GM12878 (cell line): ENCODE results near the gene CAP2. TPM values are rescaled to one million over a fixed set of nuclear protein-coding genes. Genes with fewer than 3 reads are reported as not detected.

Experiments used
- ATAC-seq: fragments of 200-7000 bp; cut with Tn5 transposase; 3 replicates; pipeline ENCODE4 v1.9.1; 2020; ENCODE audit warnings: mild to moderate bottlenecking, moderate library complexity
- BruUV-seq: library from RNA; stranded (reverse); fragments of 400-500 nt; replicated peaks from 2 replicates; lab custom pipeline; 2021; lab: Mats Ljungman, UMichigan
- CTCF ChIA-PET: fragments of 300-600 bp; sonication (Branson Sonifier 250); formaldehyde crosslinking; extraction: SDS; loops from one replicate; lab custom pipeline; 2021; ENCODE audit warnings: inconsistent platforms; lab: Yijun Ruan, JAX
- POLR2A ChIA-PET: fragments of 350-600 bp; formaldehyde crosslinking; extraction: SDS; loops from one replicate; lab custom pipeline; 2021; ENCODE audit warnings: inconsistent platforms; lab: Charles Lee
- RAD21 ChIA-PET: fragments of 300-600 bp; sonication (Branson Sonifier 250); formaldehyde crosslinking; loops from one replicate; lab custom pipeline; 2023; ENCODE audit warnings: antibody characterized with exemption; ENCODE audit not compliant: unreplicated experiment; lab: Charles Lee
- SMC1A ChIA-PET: fragments of 300-600 bp; sonication (Branson Sonifier 250); formaldehyde crosslinking; loops from one replicate; lab custom pipeline; 2023; ENCODE audit not compliant: unreplicated experiment, uncharacterized antibody; lab: Charles Lee
- DNase-seq: peaks from one replicate; pipeline ENCODE4 v3.0.0-alpha.2; 2011; ENCODE audit warnings: low read depth, low spot score
- FAIRE-seq: peaks from 3 replicates; lab custom pipeline; 2011; peaks lifted over from hg19 to GRCh38; lab: Jason Lieb, UNC
- H2AFZ ChIP-seq: 2 replicates; pipeline ENCODE4 v1.6.0; 2011; ENCODE audit warnings: low read depth, low read length, control low read depth; ENCODE audit not compliant: control insufficient read depth
- H3K27ac ChIP-seq: 2 replicates; pipeline ENCODE4 v1.5.1; 2011; ENCODE audit warnings: control low read depth; ENCODE audit not compliant: control insufficient read depth, insufficient read depth
- H3K27me3 ChIP-seq, 2 experiments: replicated peaks in 1 of 2; 2 replicates each; pipeline versions ENCODE4 v1.6.0 to v1.6.1; 2011; ENCODE audit warnings: low read length in 1 of 2; ENCODE audit not compliant: control insufficient read depth in 2 of 2, insufficient read depth in 2 of 2
- H3K36me3 ChIP-seq, 2 experiments: 2 replicates each; pipeline ENCODE4 v1.5.1; 2011; ENCODE audit warnings: low read length in 1 of 2; ENCODE audit not compliant: control insufficient read depth in 2 of 2, insufficient read depth in 2 of 2
- H3K4me1 ChIP-seq: 2 replicates; pipeline ENCODE4 v1.6.1; 2011; ENCODE audit warnings: mild to moderate bottlenecking, low read length, moderate library complexity, mixed read lengths; ENCODE audit not compliant: control insufficient read depth, insufficient read depth
- H3K4me2 ChIP-seq: 2 replicates; pipeline ENCODE4 v1.6.0; 2011; ENCODE audit warnings: control low read depth; ENCODE audit not compliant: control insufficient read depth, insufficient read depth
- H3K4me3 ChIP-seq: fragments of 200-600 bp; sonication (generic); 2 replicates; pipeline ENCODE4 v1.5.1; 2016
- H3K79me2 ChIP-seq: 2 replicates; pipeline ENCODE4 v1.6.0; 2011; ENCODE audit warnings: low read length; ENCODE audit not compliant: control insufficient read depth, insufficient read depth
- H3K9ac ChIP-seq: 2 replicates; pipeline ENCODE4 v1.8.0; 2011; ENCODE audit warnings: low read length, control low read depth, mixed read lengths; ENCODE audit not compliant: control insufficient read depth, insufficient read depth
- H3K9me3 ChIP-seq: replicated peaks from 3 replicates; pipeline ENCODE4 v1.5.1; 2011; ENCODE audit warnings: mild to moderate bottlenecking, low read length; ENCODE audit not compliant: control insufficient read depth, insufficient read depth
- H4K20me1 ChIP-seq: 2 replicates; pipeline ENCODE4 v1.6.0; 2011; ENCODE audit not compliant: control insufficient read depth, insufficient read depth
- ASH2L ChIP-seq: fragments of 300-600, 200-600 bp; sonication (generic); IDR thresholded peaks from 2 replicates; pipeline ENCODE4 v1.6.1; 2017; ENCODE audit warnings: low read depth, mild to moderate bottlenecking, borderline replicate concordance
- ATF7 ChIP-seq: fragments of 450-650 bp; IDR thresholded peaks from 2 replicates; pipeline ENCODE4 v1.6.1; 2016; ENCODE audit warnings: low read depth, mild to moderate bottlenecking
- CEBPZ ChIP-seq: fragments of 150-350 bp; IDR thresholded peaks from 2 replicates; pipeline ENCODE4 v1.6.1; 2016; ENCODE audit warnings: low read depth, low read length
- E2F8 ChIP-seq: fragments of 450-650 bp; IDR thresholded peaks from 2 replicates; pipeline ENCODE4 v1.6.1; 2018; ENCODE audit warnings: mild to moderate bottlenecking, low read depth, moderate library complexity; ENCODE audit not compliant: partially characterized antibody
- HSF1 ChIP-seq: fragments of 150-350 bp; IDR thresholded peaks from 2 replicates; pipeline ENCODE4 v1.6.1; 2014; ENCODE audit warnings: mild to moderate bottlenecking, low read depth, low read length
- KDM1A ChIP-seq: fragments of 200-600 bp; sonication (generic); IDR thresholded peaks from 2 replicates; pipeline ENCODE4 v1.6.1; 2016; ENCODE audit warnings: borderline replicate concordance
- NFIC ChIP-seq: IDR thresholded peaks from 2 replicates; pipeline ENCODE4 v1.6.1; 2012; ENCODE audit warnings: low read depth, mild to moderate bottlenecking, inconsistent platforms, low read length, moderate library complexity
- PRDM15 ChIP-seq: fragments of 450-650 bp; formaldehyde crosslinking; IDR thresholded peaks from 2 replicates; pipeline ENCODE4 v1.4.0; 2020; ENCODE audit warnings: mild to moderate bottlenecking, moderate library complexity
- RELB ChIP-seq: fragments of 450-650 bp; IDR thresholded peaks from 2 replicates; pipeline ENCODE4 v1.6.1; 2017; ENCODE audit warnings: low read depth, mild to moderate bottlenecking, moderate library complexity
- whole genome bisulfite sequencing: methylation state at CpG from one replicate; pipeline ENCODE4 v1.1.6; 2016; ENCODE audit warnings: low lambda C conversion rate; ENCODE audit not compliant: insufficient replicate concordance, insufficient coverage; ENCODE audit errors: missing lambda C conversion rate; 5-methylcytosine and 5-hydroxymethylcytosine counted together
- in situ Hi-C: fragments of 300-500 bp; cut with MboI; formaldehyde crosslinking; loops from 9 replicates; pipeline ENCODE4 v1.14.3; 2018; ENCODE audit warnings: mixed read lengths
- intact Hi-C: fragments of 100-400 bp; cut with micrococcal nuclease; formaldehyde crosslinking; loops from one replicate; pipeline ENCODE4 v1.14.2; 2022; ENCODE audit not compliant: unreplicated experiment
- polyA plus RNA-seq, 11 experiments: library from polyadenylated mRNA; depleted of rRNA in 4 of 11; unstranded in 6 of 11; stranded (reverse) in 5 of 11; fragments of >200 nt; fragmentation: Nextera tagmentation in 4 of 11; fragmentation: Illumina TruSeq in 1 of 11; extraction: Ambion mirVana in 4 of 11; extraction: Trizol in 1 of 11; gene quantifications; 1 replicate in 1 of 11; 2 replicates in 10 of 11; pipeline versions ENCODE4 v1.2.1 to v1.2.3, GENCODE V29; 2011 to 2016; ENCODE audit warnings: inconsistent platforms in 2 of 11, missing spikeins in 2 of 11, low read depth in 1 of 11
- total RNA-seq, 4 experiments: library from RNA; depleted of rRNA in 3 of 4; stranded (reverse); fragments of >200 nt in 3 of 4; fragmentation: Illumina TruSeq in 1 of 4; extraction: Trizol in 1 of 4; gene quantifications; 2 replicates each; pipeline versions ENCODE4 v1.2.1 to v1.2.3, GENCODE V29; 2013 to 2021

The CAP2 gene
- total and polyA plus RNA-seq, 10 of the 15 experiments (the other 5 are each of a cell fraction or from before 2014, with no cell fraction given): 0.10 to 2.0 (median 0.15) TPM; not detected in 7

- TF ChIP-seq E2F8 (no peak), HSF1 (no peak), ASH2L (no peak)
Observed at GRCh38 chr6:17450832-17451231, 57.4 kb downstream of the CAP2 start (continued).

GRCh38 chr6:17452096-17452495 is 58.7 kb downstream of the CAP2 start:
- H3K4me2 ChIP-seq: no peak overlapping the region
- no peaks in the 10 kb centered on the region for H3K36me3 ChIP-seq
- RAD21 ChIA-PET: no interaction called here
- whole genome bisulfite sequencing: 91% methylated on average over 6 of the region's 6 CpGs
- ATAC-seq: no peak
- H3K27me3 ChIP-seq: peaks cover 0 to 1% of the 10 kb centered on the region in 2 experiments; a peak in 1 of 4 replicates
- H3K9me3 ChIP-seq: no peaks in the 10 kb centered on the region
- intact Hi-C loops: no loop called here
- H3K27ac ChIP-seq: no peak overlapping the region
- POLR2A ChIA-PET: no interaction called here
- no peaks in the 10 kb centered on the region for H3K79me2 ChIP-seq
- no peak for DNase-seq
- H3K9ac ChIP-seq: no peak overlapping the region
- CTCF ChIA-PET: no interaction called here
- no peak overlapping the region for H2AFZ ChIP-seq
- no peaks in the 10 kb centered on the region for H3K4me1 ChIP-seq
- SMC1A ChIA-PET: no interaction called here
- in situ Hi-C loops: no loop called here
- H4K20me1 ChIP-seq: no peaks in the 10 kb centered on the region
- BruUV-seq: no TSS peak
- FAIRE-seq: no peak
- H3K4me3 ChIP-seq: no peak overlapping the region
- TF ChIP-seq PRDM15 (CRISPR knock-in tag): no peak
- no peak for TF ChIP-seq CEBPZ
- no peak for TF ChIP-seq NFIC
- TF ChIP-seq RELB: no peak
- TF ChIP-seq ATF7: no peak
- no peak for TF ChIP-seq KDM1A
